Osteoblast (primary cell): ENCODE results near the gene ITPR3. TPM values are rescaled to one million over a fixed set of nuclear protein-coding genes. Genes with fewer than 3 reads are reported as not detected.

Experiments
- DNase-seq: peaks from one replicate; pipeline ENCODE4 v3.0.0; 2011; ENCODE audit warnings: low spot score, mixed read lengths; ENCODE audit not compliant: insufficient read length; ENCODE audit errors: missing footprints
- H2AFZ ChIP-seq: 2 replicates; pipeline ENCODE4 v1.6.0; 2011; ENCODE audit warnings: mild to moderate bottlenecking, low read length
- H3K27ac ChIP-seq: 2 replicates; pipeline ENCODE4 v1.5.1; 2011; ENCODE audit warnings: mild to moderate bottlenecking, low read depth, low read length, moderate library complexity
- H3K27me3 ChIP-seq: 2 replicates; pipeline ENCODE4 v1.6.0; 2012; ENCODE audit warnings: mild to moderate bottlenecking, control low read depth, inconsistent platforms, low read length, moderate library complexity; ENCODE audit not compliant: insufficient read depth
- H3K36me3 ChIP-seq: 2 replicates; pipeline ENCODE4 v1.5.1; 2011; ENCODE audit warnings: mild to moderate bottlenecking, low read length, control low read depth, moderate library complexity; ENCODE audit not compliant: insufficient read depth
- H3K4me1 ChIP-seq: 2 replicates; pipeline ENCODE4 v1.5.1; 2011; ENCODE audit warnings: mild to moderate bottlenecking, low read length, control low read depth, moderate library complexity; ENCODE audit not compliant: insufficient read depth
- H3K4me2 ChIP-seq: 2 replicates; pipeline ENCODE4 v1.6.0; 2011; ENCODE audit warnings: mild to moderate bottlenecking, low read length; ENCODE audit not compliant: insufficient read depth
- H3K4me3 ChIP-seq: fragments of 200-600 bp; sonication (generic); 3 replicates; pipeline ENCODE4 v1.5.1; 2012; ENCODE audit warnings: mild to moderate bottlenecking, low read length, inconsistent platforms; ENCODE audit not compliant: insufficient read depth
- H3K79me2 ChIP-seq: 2 replicates; pipeline ENCODE4 v1.6.0; 2012; ENCODE audit warnings: mild to moderate bottlenecking, low read length, control low read depth, inconsistent platforms; ENCODE audit not compliant: insufficient read depth
- H3K9me3 ChIP-seq: 2 replicates; pipeline ENCODE4 v1.5.1; 2011; ENCODE audit warnings: low read depth, low read length, control low read depth
- H4K20me1 ChIP-seq: 2 replicates; pipeline ENCODE4 v1.6.0; 2012; ENCODE audit warnings: mild to moderate bottlenecking, low read length, control low read depth; ENCODE audit not compliant: insufficient read depth
- CTCF ChIP-seq: IDR thresholded peaks from 2 replicates; pipeline ENCODE4 v1.5.1; 2011; ENCODE audit warnings: mild to moderate bottlenecking, low read depth, low read length, moderate library complexity; ENCODE audit errors: extremely low read depth
- total RNA-seq: library from RNA; depleted of rRNA; stranded (reverse); fragments of >200 nt; gene quantifications from 2 replicates; pipeline ENCODE4 v1.2.3, GENCODE V29; 2012

ITPR3 gene
- total RNA-seq, 1 donor, result 46.7 TPM

- Histone ChIP-seq H3K4me3 (peak overlapping the region; percentile 84), H3K27ac (no peak overlapping the region), H3K4me1 (peaks cover 11% of the 10 kb centered on the region), H3K36me3 (no peaks in the 10 kb centered on the region), H3K79me2 (peaks cover 51% of the 10 kb centered on the region), H3K27me3 (no peaks in the 10 kb centered on the region), H3K4me2 (peak overlapping the region; percentile 86), H4K20me1 (no peaks in the 10 kb centered on the region), H2AFZ (peak overlapping the region; percentile 76), H3K9me3 (no peaks in the 10 kb centered on the region)
- DNase-seq, result peak; percentile 94
- TF ChIP-seq CTCF, result no peak
Observed at GRCh38 chr6:33621711-33622388, 728 bp downstream of the ITPR3 start.

- H3K4me1 ChIP-seq, result peaks cover 11% of the 10 kb centered on the region
- DNase-seq, result peak; percentile 90
- no peaks in the 10 kb centered on the region for H3K27me3 ChIP-seq
- peaks cover 57% of the 10 kb centered on the region for H3K79me2 ChIP-seq
- no peaks in the 10 kb centered on the region for H4K20me1 ChIP-seq
- no peak for TF ChIP-seq CTCF
- H3K4me3 ChIP-seq, result peak overlapping the region; percentile 84
- no peaks in the 10 kb centered on the region for H3K36me3 ChIP-seq
- no peak overlapping the region for H3K27ac ChIP-seq
- no peaks in the 10 kb centered on the region for H3K9me3 ChIP-seq
- H3K4me2 ChIP-seq, result peak overlapping the region; percentile 86
- no peak overlapping the region for H2AFZ ChIP-seq
Observed at GRCh38 chr6:33622456-33623431, 1.6 kb downstream of the ITPR3 start.

- no peak overlapping the region for H2AFZ ChIP-seq
- no peaks in the 10 kb centered on the region for H4K20me1 ChIP-seq
- no peak overlapping the region for H3K27ac ChIP-seq
- H3K4me1 ChIP-seq, result peaks cover 11% of the 10 kb centered on the region
- peaks cover 69% of the 10 kb centered on the region for H3K79me2 ChIP-seq
- H3K4me3 ChIP-seq, result no peak overlapping the region
- peak; percentile 72 for DNase-seq
- H3K4me2 ChIP-seq, result no peak overlapping the region
- no peaks in the 10 kb centered on the region for H3K27me3 ChIP-seq
- no peak for TF ChIP-seq CTCF
- no peaks in the 10 kb centered on the region for H3K36me3 ChIP-seq
- no peaks in the 10 kb centered on the region for H3K9me3 ChIP-seq
Observed at GRCh38 chr6:33623895-33624381, 2.8 kb downstream of the ITPR3 start.

- H3K4me2 ChIP-seq, result no peak overlapping the region
- H2AFZ ChIP-seq, result no peak overlapping the region
- no peaks in the 10 kb centered on the region for H3K9me3 ChIP-seq
- no peak overlapping the region for H3K27ac ChIP-seq
- no peak overlapping the region for H3K4me3 ChIP-seq
- no peak for TF ChIP-seq CTCF
- no peaks in the 10 kb centered on the region for H3K36me3 ChIP-seq
- peaks cover 11% of the 10 kb centered on the region for H3K4me1 ChIP-seq
- H3K79me2 ChIP-seq, result peaks cover 72% of the 10 kb centered on the region
- no peak for DNase-seq
- H4K20me1 ChIP-seq, result no peaks in the 10 kb centered on the region
- no peaks in the 10 kb centered on the region for H3K27me3 ChIP-seq
Observed at GRCh38 chr6:33624856-33625255, 3.7 kb downstream of the ITPR3 start.
